GM12801 (cell line): ENCODE results near the gene PADI2.

Experiments
- CTCF ChIP-seq: IDR thresholded peaks from one replicate; pipeline ENCODE4 v1.5.1; 2011; ENCODE audit warnings: control low read depth; ENCODE audit not compliant: insufficient read length; ENCODE audit errors: extremely low read depth

The PADI2 gene

GRCh38 chr1:17119773-17120480 lies 676 bp upstream of the PADI2 start:
- no peak for TF ChIP-seq CTCF

GRCh38 chr1:17118706-17119075 lies 560 bp downstream of the PADI2 start:
- TF ChIP-seq CTCF: no peak

DNA sequence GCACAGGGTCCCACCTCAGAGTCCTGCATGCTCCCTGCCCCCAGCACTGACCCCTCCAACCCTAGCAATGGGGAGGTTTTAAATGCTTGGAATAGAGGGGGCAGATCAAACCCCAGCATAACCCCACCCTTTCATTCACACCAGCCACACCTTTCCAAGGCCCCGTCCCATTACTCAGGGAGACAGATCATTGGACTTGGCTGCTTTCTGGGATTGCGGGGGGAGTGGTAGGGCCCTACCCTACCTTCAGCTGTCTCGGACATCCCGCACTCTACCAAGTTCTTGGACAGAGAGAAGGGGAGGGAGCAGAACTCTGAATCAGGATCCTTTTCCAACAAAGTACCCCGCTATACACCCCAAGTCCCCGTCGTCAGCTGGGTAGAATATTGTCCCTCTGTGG lies 983 bp downstream of the PADI2 start:
- no peak for TF ChIP-seq CTCF

- no peak for TF ChIP-seq CTCF
These were observed 1.6 kb downstream of the PADI2 start for GRCh38 chr1:17117451-17118265.

GRCh38 chr1:17116643-17117042 lies 2.6 kb downstream of the PADI2 start:
- no peak for TF ChIP-seq CTCF

DNA sequence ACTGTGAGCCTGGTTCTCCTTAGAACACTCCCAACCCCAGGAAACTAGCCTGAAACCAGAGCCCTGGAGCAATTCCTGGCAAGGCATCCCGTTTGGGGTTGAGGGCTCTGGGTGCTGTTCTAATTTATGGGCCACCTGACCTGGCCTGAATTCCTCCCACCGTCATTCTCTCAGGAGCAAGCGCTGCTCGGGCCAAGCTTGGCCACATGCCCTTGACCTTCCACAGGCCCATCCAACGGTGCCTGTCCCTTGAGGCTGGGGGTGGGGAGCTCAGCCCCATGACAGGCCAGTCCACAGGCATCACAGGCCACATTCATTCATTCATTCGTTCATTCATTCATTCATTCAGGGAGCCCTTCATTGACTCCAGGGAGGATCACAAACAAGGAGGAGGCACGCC lies 5.3 kb downstream of the PADI2 start:
- no peak for TF ChIP-seq CTCF

DNA sequence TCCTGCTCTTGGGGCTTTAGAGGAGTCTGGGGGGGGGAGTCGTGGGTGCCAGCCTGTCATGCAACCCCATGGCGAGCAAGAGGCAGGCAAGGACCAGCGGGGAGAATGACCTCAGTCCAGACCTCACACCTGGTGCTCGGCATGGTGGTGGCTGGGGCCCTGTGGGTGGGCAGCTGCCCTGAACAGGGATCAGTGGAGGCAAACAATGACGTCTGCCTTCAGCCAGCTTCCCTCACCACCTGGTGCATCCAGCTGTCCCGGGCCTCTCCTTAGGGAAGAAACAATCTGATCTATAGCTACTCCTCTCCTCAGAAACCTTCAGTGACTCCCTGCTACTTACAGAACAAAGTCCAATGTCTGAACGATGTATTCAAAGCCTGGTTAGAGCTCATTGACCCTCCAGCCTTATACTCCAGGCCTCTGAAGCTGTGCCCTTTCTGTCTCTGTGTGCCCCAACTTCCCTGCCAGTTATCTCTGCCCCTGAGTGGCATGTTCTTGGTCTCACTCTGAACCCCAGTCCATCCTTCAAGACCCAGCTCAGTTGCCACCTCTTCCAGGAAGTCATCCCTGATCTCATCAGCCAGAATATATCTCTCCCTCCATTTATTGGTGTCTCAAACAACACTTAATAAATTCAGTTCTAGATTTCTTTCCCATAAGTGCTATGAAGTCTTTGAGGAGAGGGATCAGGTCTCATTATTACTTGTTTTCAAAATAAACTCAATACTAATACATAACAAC lies 6.6 kb downstream of the PADI2 start:
- no peak for TF ChIP-seq CTCF
